HG02938 (cell line): ENCODE results near the gene AGFG1.
"Not testable (repeated sequence)": the region's sequence is repeated elsewhere in the genome, so short reads cannot be mapped to it uniquely, and the experiment has no call there.

Source experiments
- ATAC-seq: cut with Tn5 transposase; IDR thresholded peaks from one replicate; pipeline ENCODE4 v1.9.1; 2021; ENCODE audit warnings: mild to moderate bottlenecking, moderate library complexity; ENCODE audit not compliant: unreplicated experiment

The AGFG1 gene

GRCh38 chr2:227598835-227599503 lies 127.0 kb downstream of the AGFG1 start, which contains the start of gene SCYGR2:
TSS of gene SCYGR2 (plus strand) at chr2:227598893. CDS start at chr2:227598893, 0 bp downstream.
- not testable (repeated sequence) for ATAC-seq

- no peak for ATAC-seq
Observed at GRCh38 chr2:227602358-227602757, 130.4 kb downstream of the AGFG1 start.

- ATAC-seq: no peak
Observed at GRCh38 chr2:227606476-227606875, 134.5 kb downstream of the AGFG1 start.

DNA sequence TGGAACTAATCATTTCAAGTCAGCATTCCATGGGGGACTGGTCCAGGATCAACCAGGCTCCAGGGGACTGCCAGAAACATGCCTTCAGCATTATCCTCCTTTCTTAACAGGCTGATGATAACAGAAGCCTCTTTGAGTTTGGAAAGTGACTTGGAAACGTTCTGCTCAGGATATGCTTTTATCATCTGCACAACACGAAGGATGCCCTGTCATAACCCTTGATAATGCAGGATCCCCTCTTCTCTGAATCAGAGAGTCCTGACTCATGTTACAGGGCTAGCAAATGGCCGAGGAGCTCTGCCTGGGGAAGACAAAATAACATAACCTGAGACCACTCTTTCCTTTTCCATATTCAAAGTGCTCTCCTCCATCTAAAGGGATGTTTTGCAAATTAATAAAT lies 136.0 kb downstream of the AGFG1 start:
- ATAC-seq: no peak

GRCh38 chr2:227608561-227609338 lies 136.8 kb downstream of the AGFG1 start:
- peak; percentile 41 for ATAC-seq

GRCh38 chr2:227610123-227610522 lies 138.2 kb downstream of the AGFG1 start:
- ATAC-seq: no peak
